ENCODE results near the gene THRB.

DNA sequence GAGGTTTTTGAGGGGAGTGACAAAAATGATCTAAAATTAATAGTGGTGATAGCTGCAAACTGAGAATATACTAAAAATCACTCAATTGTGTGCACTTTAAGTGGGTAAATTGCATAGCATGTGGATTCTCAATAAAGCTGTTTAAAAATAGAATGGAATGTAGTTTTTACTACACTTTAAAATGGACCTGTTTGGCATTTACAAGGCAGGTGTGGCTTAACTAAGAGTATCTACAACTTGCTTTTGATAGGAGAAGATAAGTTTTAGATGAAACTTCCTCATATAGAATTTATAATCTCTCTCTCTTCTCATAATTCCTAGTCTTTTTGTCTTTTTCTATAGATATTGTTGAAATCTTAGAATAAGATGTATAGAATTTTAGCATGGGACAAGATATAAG lies 40.3 kb downstream of the THRB start:
- TF ChIP-seq POLR2AphosphoS5 (IDR thresholded peaks at IDR 0.05) (no peak), POLR2A (IDR thresholded peaks at IDR 0.05) (no peak)
- TF ChIP-seq, protein P1, sequence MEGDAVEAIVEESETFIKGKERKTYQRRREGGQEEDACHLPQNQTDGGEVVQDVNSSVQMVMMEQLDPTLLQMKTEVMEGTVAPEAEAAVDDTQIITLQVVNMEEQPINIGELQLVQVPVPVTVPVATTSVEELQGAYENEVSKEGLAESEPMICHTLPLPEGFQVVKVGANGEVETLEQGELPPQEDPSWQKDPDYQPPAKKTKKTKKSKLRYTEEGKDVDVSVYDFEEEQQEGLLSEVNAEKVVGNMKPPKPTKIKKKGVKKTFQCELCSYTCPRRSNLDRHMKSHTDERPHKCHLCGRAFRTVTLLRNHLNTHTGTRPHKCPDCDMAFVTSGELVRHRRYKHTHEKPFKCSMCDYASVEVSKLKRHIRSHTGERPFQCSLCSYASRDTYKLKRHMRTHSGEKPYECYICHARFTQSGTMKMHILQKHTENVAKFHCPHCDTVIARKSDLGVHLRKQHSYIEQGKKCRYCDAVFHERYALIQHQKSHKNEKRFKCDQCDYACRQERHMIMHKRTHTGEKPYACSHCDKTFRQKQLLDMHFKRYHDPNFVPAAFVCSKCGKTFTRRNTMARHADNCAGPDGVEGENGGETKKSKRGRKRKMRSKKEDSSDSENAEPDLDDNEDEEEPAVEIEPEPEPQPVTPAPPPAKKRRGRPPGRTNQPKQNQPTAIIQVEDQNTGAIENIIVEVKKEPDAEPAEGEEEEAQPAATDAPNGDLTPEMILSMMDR (IDR thresholded peaks at IDR 0.05), result no peak
